Neural progenitor cell (in vitro differentiated cells): ENCODE measurements around the gene BMPER.

Source experiments
- CTCF ChIP-seq: fragments of 200-600 bp; sonication (generic); IDR thresholded peaks from 2 replicates; pipeline ENCODE4 v1.5.1; 2017; ENCODE audit warnings: antibody characterized with exemption, mild to moderate bottlenecking
- EZH2 ChIP-seq: fragments of 200-600 bp; sonication (generic); IDR thresholded peaks from 2 replicates; pipeline ENCODE4 v1.6.1; 2017; ENCODE audit warnings: antibody characterized with exemption, mild to moderate bottlenecking, moderate library complexity

GRCh38 chr7:34036972-34037792 is 131.8 kb downstream of the BMPER start:
- TF ChIP-seq CTCF: no peak
- no peak for TF ChIP-seq EZH2
